GM12891 (cell line): ENCODE results near the gene LIFR.

Experiments used
- POLR2A ChIP-seq: IDR thresholded peaks from 2 replicates; pipeline ENCODE4 v1.6.1; 2011; ENCODE audit warnings: low read depth, low read length, control low read depth
- POLR2AphosphoS5 ChIP-seq: IDR thresholded peaks from 2 replicates; pipeline ENCODE4 v1.6.1; 2011; ENCODE audit warnings: low read depth, low read length, control low read depth
- POU2F2 ChIP-seq: IDR thresholded peaks from 2 replicates; pipeline ENCODE4 v1.6.1; 2011; ENCODE audit warnings: low read depth, mild to moderate bottlenecking, control low read depth, low read length, moderate library complexity
- SPI1 ChIP-seq: IDR thresholded peaks from 2 replicates; pipeline ENCODE4 v1.6.1; 2011; ENCODE audit warnings: low read depth, low read length, control low read depth
- TAF1 ChIP-seq: IDR thresholded peaks from 2 replicates; pipeline ENCODE4 v1.6.1; 2011; ENCODE audit warnings: low read depth, low read length, control low read depth

DNA sequence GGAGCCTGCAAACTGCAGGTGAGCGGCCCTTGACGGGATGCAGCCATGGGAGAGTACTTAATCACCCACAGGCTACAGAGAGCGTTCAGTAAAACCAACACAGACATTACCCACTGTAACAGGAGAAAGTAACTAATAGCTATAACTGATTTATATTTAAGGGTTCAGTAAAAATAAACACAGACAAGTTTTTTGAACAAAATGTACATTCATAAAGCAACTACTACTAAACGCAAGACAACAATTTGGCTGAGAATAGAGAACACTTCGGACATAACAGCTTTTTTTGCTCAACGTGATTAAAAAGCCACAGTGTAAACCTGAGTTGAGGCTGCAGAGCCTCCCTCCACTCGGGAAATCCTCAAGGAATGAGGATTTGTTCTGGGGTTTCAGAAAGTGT, 61.7 kb downstream of the LIFR start:
- TF ChIP-seq POLR2A (no peak), SPI1 (no peak), POLR2AphosphoS5 (no peak), TAF1 (no peak), POU2F2 (no peak)
